ENCODE data around the gene CAMTA1. TPM values are rescaled to one million over a fixed set of nuclear protein-coding genes. Genes with fewer than 3 reads are reported as not detected.
A peak's percentile ranks its signal among the peaks of the same experiment; 100 is the strongest.

Gene CAMTA1
- total RNA-seq, 2 donors from 2014 or later = 109 to 128 TPM

- intact Hi-C loops (cut with DNase I) = no loop called here
- ATAC-seq (no peak), DNase-seq (no peak)
Observed at GRCh38 chr1:6930732-6931300, 145.6 kb downstream of the CAMTA1 start.

- DNase-seq (peak; percentile 42), ATAC-seq (peak; percentile 71 to 73)
- intact Hi-C loops (cut with DNase I) = no loop called here
Observed at GRCh38 chr1:6935361-6935883, 150.2 kb downstream of the CAMTA1 start.

- no peak for ATAC-seq
- intact Hi-C loops (cut with DNase I) = no loop called here
Observed at GRCh38 chr1:6935911-6936690, 150.8 kb downstream of the CAMTA1 start.

GRCh38 chr1:6937048-6937447 lies 151.8 kb downstream of the CAMTA1 start:
- intact Hi-C loops (cut with DNase I) = no loop called here
- no peak for DNase-seq
- ATAC-seq = no peak

More at GRCh38 chr1:6935911-6936690, 150.8 kb downstream of the CAMTA1 start:
- DNase-seq = no peak

- intact Hi-C loops (cut with DNase I) = no loop called here
- ATAC-seq (no peak), DNase-seq (no peak)
Observed at GRCh38 chr1:6939363-6939762, 154.1 kb downstream of the CAMTA1 start.

GRCh38 chr1:6941786-6942185 lies 156.5 kb downstream of the CAMTA1 start:
- DNase-seq (no peak), ATAC-seq (no peak)
- intact Hi-C loops (cut with DNase I) = no loop called here

GRCh38 chr1:6942990-6943389 lies 157.7 kb downstream of the CAMTA1 start:
- intact Hi-C loops (cut with DNase I) = no loop called here
- DNase-seq = no peak
- ATAC-seq = no peak

- DNase-seq (no peak), ATAC-seq (no peak)
- intact Hi-C loops (cut with DNase I) = no loop called here
Observed at GRCh38 chr1:6944434-6944833, 159.2 kb downstream of the CAMTA1 start.

GRCh38 chr1:6947952-6948351 lies 162.7 kb downstream of the CAMTA1 start:
- ATAC-seq (no peak), DNase-seq (no peak)
- intact Hi-C loops (cut with DNase I) = no loop called here

- intact Hi-C loops (cut with DNase I) = no loop called here
- ATAC-seq (no peak), DNase-seq (no peak)
Observed at GRCh38 chr1:6948416-6948815, 163.2 kb downstream of the CAMTA1 start.

GRCh38 chr1:6948861-6949260 lies 163.6 kb downstream of the CAMTA1 start:
- DNase-seq (no peak), ATAC-seq (no peak)
- intact Hi-C loops (cut with DNase I) = no loop called here

- ATAC-seq (peak in 1 of 2 donors; percentile 31), DNase-seq (no peak)
- intact Hi-C loops (cut with DNase I) = no loop called here
Observed at GRCh38 chr1:6950001-6950765, 164.9 kb downstream of the CAMTA1 start.

- ATAC-seq (no peak), DNase-seq (no peak)
- intact Hi-C loops (cut with DNase I) = no loop called here
Observed at GRCh38 chr1:6951536-6951935, 166.3 kb downstream of the CAMTA1 start.

- DNase-seq (no peak), ATAC-seq (no peak)
- intact Hi-C loops (cut with DNase I) = no loop called here
Observed at GRCh38 chr1:6953216-6953615, 168.0 kb downstream of the CAMTA1 start.

GRCh38 chr1:6953907-6954364 lies 168.7 kb downstream of the CAMTA1 start:
- intact Hi-C loops (cut with DNase I) = no loop called here
- ATAC-seq (no peak), DNase-seq (no peak)

- intact Hi-C loops (cut with DNase I) = no loop called here
- DNase-seq (no peak), ATAC-seq (no peak)
Observed at GRCh38 chr1:6954591-6954990, 169.3 kb downstream of the CAMTA1 start.

GRCh38 chr1:6955357-6956094 lies 170.3 kb downstream of the CAMTA1 start:
- intact Hi-C loops (cut with DNase I) = no loop called here
- ATAC-seq (no peak), DNase-seq (no peak)

- intact Hi-C loops (cut with DNase I) = no loop called here
- ATAC-seq = no peak
- DNase-seq = no peak
Observed at GRCh38 chr1:6956488-6957159, 171.4 kb downstream of the CAMTA1 start.

GRCh38 chr1:6957341-6957740 lies 172.1 kb downstream of the CAMTA1 start:
- DNase-seq (no peak), ATAC-seq (no peak)
- intact Hi-C loops (cut with DNase I) = no loop called here
